Retinal pigment epithelial cell (primary cell): Measurements from ENCODE around the gene ATXN7L1.

ENCODE experiments used
- DNase-seq: peaks from one replicate; pipeline ENCODE4 v3.0.0-alpha.2; 2010; ENCODE audit warnings: low read depth
- H3K4me3 ChIP-seq: 2 replicates; pipeline ENCODE4 v1.5.1; 2011; ENCODE audit warnings: mild to moderate bottlenecking, low read length, control low read depth, moderate library complexity
- TF ChIP-seq, protein P1 (sequence below): conservative IDR thresholded peaks from 2 replicates; pipeline ENCODE4 v1.5.1; 2011; ENCODE audit warnings: low read depth, low read length, control low read depth, inconsistent platforms

ATXN7L1 gene

DNA sequence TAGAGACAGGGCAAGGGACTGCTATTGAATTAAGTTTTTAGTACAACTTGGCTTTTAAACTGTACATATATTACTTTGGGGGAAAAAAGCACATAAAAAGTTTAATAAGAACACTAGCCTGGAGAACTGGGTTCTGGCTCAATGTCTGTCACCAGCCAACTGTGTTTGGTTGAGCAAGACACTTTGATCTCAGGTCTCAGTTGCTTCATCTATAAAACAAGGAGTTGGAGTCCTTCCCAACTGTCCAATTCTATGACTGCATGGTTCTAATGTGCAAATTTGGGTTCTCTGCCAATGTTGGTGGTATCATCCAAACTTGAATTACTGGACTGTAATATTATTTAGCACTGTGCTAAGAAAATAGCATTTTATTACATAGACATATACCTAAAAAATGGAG, 50.3 kb downstream of the ATXN7L1 start:
- H3K4me3 ChIP-seq = no peak overlapping the region
- TF ChIP-seq, protein P1, sequence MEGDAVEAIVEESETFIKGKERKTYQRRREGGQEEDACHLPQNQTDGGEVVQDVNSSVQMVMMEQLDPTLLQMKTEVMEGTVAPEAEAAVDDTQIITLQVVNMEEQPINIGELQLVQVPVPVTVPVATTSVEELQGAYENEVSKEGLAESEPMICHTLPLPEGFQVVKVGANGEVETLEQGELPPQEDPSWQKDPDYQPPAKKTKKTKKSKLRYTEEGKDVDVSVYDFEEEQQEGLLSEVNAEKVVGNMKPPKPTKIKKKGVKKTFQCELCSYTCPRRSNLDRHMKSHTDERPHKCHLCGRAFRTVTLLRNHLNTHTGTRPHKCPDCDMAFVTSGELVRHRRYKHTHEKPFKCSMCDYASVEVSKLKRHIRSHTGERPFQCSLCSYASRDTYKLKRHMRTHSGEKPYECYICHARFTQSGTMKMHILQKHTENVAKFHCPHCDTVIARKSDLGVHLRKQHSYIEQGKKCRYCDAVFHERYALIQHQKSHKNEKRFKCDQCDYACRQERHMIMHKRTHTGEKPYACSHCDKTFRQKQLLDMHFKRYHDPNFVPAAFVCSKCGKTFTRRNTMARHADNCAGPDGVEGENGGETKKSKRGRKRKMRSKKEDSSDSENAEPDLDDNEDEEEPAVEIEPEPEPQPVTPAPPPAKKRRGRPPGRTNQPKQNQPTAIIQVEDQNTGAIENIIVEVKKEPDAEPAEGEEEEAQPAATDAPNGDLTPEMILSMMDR = no peak
- DNase-seq = no peak

DNA sequence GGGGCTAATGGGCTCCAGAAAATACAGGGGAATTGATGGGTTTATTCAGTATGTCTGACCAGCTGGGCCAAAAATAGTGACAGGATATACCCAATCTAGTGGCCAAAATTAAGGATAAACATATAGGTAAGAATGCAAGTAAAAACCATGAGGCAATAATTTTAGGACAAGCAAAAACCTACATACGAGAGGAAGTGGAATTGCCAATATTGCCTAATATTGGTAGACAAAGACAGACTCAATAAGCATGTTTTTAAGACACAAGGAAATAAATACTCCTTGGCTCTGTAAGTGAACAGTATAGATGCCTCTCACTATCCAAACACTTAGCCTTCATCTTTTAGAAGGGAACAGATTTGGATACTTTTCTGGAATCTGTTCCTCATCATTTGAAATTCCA, 51.0 kb downstream of the ATXN7L1 start:
- DNase-seq = no peak
- TF ChIP-seq, protein P1 = no peak
- no peak overlapping the region for H3K4me3 ChIP-seq

DNA sequence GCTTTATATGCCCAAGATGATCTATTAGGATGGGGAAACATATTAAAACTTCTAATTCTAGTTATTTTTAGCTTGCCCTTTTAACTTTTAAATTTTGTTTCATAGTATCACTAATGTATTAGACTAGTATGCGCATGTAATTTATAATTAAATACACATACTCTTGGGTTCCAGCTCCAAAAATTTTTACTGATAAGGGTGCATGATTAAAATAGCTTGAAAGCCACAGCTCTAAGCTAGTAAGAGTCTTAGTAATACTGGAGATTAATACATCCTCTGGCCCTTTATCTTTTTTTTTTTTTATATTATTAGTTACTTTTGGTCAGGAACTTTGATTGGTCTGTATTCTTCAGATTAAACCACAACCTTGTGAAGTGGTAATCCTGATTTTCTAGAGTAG, 53.6 kb downstream of the ATXN7L1 start:
- no peak overlapping the region for H3K4me3 ChIP-seq
- no peak for DNase-seq
- TF ChIP-seq, protein P1 = no peak

DNA sequence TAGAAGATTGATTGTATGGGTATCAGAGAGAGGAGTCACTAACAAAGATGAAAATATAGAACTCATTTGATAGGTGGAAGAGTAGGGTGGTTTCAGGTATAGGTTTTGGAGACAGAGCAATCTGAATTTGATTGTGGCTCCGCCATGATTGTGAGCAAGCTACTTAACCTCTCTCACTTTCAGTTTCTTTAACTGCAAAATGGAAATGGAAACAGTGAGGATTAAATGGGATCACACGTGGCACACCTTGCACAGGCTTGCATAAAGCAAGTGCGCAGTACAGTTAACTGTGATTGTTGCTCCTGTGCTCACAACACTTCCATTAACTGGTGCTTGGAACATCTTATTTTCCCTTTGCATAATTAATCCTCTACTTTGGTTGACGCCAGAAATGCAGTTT, 54.9 kb downstream of the ATXN7L1 start:
- no peak overlapping the region for H3K4me3 ChIP-seq
- TF ChIP-seq, protein P1 = no peak
- no peak for DNase-seq

DNA sequence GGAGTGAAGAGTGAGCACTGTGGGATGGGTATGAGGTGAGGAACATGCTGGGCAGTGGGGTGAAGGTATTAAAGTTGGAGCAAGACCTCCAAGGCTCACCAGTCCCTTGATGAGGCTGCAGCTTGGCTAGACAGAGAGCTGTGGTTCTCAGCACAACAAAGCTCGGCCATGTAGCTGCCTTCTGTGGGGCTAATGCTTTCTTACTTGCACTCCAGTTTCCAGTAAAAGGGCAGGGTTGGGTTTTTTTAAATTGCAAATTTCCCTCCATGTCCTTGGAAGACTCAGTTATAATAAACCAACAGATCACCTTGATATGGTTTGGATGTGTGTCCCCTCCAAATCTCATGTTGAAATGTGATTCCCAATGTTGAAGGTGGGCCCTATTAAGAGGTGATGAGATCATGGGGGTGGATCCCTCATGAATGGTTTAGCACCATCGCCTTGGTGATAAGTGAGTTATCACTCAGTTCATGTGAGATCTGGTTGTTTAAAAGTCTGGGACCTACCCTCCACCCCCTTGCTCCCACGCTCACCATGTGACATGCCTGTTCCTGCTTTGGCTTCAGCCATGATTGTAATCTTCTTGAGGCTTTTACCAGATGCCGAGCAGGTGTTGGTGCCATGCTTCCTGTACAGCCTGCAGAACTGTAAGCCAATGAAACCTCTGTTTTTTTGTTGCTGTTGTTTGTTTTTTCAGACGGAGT, 55.9 kb downstream of the ATXN7L1 start:
- TF ChIP-seq, protein P1 = no peak
- no peak for DNase-seq
- no peak overlapping the region for H3K4me3 ChIP-seq

- H3K4me3 ChIP-seq = no peak overlapping the region
- DNase-seq = no peak
- TF ChIP-seq, protein P1 = no peak
Observed at GRCh38 chr7:105819559-105819958, 56.8 kb downstream of the ATXN7L1 start.

- TF ChIP-seq, protein P1 = no peak
- no peak for DNase-seq
Observed at GRCh38 chr7:105816954-105817615, 59.3 kb downstream of the ATXN7L1 start.

More at GRCh38 chr7:105816954-105817615, 59.3 kb downstream of the ATXN7L1 start:
- no peak overlapping the region for H3K4me3 ChIP-seq
